Omental fat pad (tissue), 4 donors: Measurements from ENCODE around the gene LGR6. TPM values are rescaled to one million over a fixed set of nuclear protein-coding genes. Genes with fewer than 3 reads are reported as not detected.

Experiments used
- ATAC-seq: fragments of 150-250 bp; one replicate; pipeline ENCODE4 v1.9.1; 2016; ENCODE audit warnings: mild to moderate bottlenecking, moderate library complexity; ENCODE audit not compliant: low FRiP score
- DNase-seq: peaks from one replicate; pipeline ENCODE4 v3.0.0-alpha.2; 2019; ENCODE audit warnings: low spot score
- CTCF ChIP-seq, 3 donors: fragments of 450-650 bp; IDR thresholded peaks; one replicate each; pipeline ENCODE4 v1.5.1; 2016 to 2017; ENCODE audit warnings: antibody characterized with exemption in 3 of 3, mild to moderate bottlenecking in 3 of 3, moderate library complexity in 2 of 3
- total RNA-seq, 4 donors: library from RNA; depleted of rRNA; stranded (reverse); fragments of >200 nt; gene quantifications; one replicate each; pipeline ENCODE4 v1.1.0, GENCODE V29; 2016

The LGR6 gene
- total RNA-seq, 4 donors from 2014 or later = 0.28 to 0.32 TPM; not detected in 2

GRCh38 chr1:202148391-202148790, 45.2 kb upstream of the LGR6 start:
- no peak for ATAC-seq
- DNase-seq = no peak
- TF ChIP-seq CTCF (IDR thresholded peaks at IDR 0.05) = no peak

GRCh38 chr1:202149566-202149965, 44.0 kb upstream of the LGR6 start:
- DNase-seq = no peak
- no peak for ATAC-seq
- no peak for TF ChIP-seq CTCF (IDR thresholded peaks at IDR 0.05)

- no peak for DNase-seq
- no peak for ATAC-seq
- TF ChIP-seq CTCF (IDR thresholded peaks at IDR 0.05) = no peak
These were observed 43.4 kb upstream of the LGR6 start for GRCh38 chr1:202150187-202150586.

GRCh38 chr1:202150602-202151001, 43.0 kb upstream of the LGR6 start:
- no peak for DNase-seq
- no peak for ATAC-seq
- no peak for TF ChIP-seq CTCF (IDR thresholded peaks at IDR 0.05)

- TF ChIP-seq CTCF (IDR thresholded peaks at IDR 0.05) = no peak
- ATAC-seq = no peak
- no peak for DNase-seq
These were observed 42.6 kb upstream of the LGR6 start for GRCh38 chr1:202151045-202151444.

GRCh38 chr1:202152399-202152798, 41.2 kb upstream of the LGR6 start:
- DNase-seq (no peak), ATAC-seq (no peak)
- no peak for TF ChIP-seq CTCF (IDR thresholded peaks at IDR 0.05)

- no peak for ATAC-seq
- no peak for TF ChIP-seq CTCF (IDR thresholded peaks at IDR 0.05)
- no peak for DNase-seq
These were observed 40.3 kb upstream of the LGR6 start for GRCh38 chr1:202153284-202153683.
